HG03469 (cell line): ENCODE results near the gene STUB1.

Source experiments
- ATAC-seq: cut with Tn5 transposase; IDR thresholded peaks from one replicate; pipeline ENCODE4 v1.9.1; 2021; ENCODE audit warnings: mild to moderate bottlenecking, moderate library complexity, moderate number of reproducible peaks; ENCODE audit not compliant: unreplicated experiment

Gene STUB1

DNA sequence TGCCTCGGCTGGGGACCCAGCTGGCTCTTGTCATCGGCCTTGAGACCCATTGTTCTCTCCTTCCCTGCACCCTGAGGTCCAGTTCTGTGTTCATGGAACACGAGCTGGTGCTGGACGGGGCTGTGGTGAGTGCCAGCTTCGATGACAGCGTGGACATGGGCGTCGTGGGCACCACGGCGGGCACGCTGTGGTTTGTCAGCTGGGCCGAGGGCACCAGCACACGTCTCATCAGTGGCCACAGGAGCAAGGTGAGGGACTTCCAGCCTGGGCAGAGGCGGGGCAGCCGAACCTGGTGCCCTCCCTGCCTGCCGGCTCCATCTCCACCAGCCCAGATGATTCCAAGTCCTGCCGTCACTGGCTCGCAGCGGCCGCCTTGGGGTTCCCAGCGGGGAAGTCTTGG lies 17.6 kb upstream of the STUB1 start:
- no peak for ATAC-seq

DNA sequence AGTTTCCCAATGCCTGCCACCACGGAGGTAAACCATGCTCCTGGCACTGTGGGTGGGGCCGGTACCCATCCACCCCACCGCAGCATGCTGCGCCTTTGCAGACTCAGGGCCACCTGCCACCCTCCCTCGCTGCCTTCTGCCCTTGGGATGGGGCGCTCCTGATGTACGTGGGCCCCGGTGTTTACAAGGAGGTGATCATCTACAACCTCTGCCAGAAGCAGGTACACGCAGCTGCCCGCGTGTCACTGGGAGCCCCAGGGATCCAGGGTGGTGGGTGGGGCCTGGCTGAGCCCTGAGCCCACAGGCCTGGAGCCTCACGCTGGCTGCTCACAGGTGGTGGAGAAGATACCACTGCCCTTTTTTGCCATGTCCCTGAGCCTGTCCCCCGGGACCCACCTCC lies 13.6 kb upstream of the STUB1 start:
- ATAC-seq = no peak

DNA sequence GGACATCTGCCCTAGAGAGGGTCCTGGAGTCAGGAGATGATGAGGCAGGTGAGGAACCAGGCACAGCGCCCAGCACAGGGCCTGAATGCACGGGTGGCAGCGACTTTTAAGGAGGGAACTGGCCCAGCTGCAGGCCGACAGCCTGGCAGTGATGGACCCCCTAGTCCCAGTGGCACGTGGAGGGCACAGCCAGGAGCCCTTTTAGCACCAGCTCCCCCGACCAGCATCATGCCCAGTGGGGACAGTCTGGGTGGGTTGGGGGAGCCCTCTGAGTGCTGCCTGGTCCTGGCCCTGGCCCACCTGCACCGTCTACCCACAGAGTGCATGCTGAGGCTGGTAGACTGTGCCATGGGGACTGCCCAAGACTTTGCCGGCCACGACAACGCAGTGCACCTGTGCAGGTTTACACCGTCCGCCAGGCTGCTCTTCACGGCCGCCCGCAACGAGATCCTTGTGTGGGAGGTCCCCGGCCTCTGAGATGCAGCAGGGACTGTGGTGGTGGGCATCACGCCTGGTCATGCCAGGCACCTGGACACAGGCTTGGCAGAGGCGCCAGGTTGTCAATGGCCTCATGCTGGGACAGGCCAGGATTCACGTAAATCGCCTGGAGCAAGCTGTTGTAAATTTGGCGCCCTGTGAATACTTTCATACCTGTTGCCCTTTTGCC lies 13.0 kb upstream of the STUB1 start:
- ATAC-seq = no peak

DNA sequence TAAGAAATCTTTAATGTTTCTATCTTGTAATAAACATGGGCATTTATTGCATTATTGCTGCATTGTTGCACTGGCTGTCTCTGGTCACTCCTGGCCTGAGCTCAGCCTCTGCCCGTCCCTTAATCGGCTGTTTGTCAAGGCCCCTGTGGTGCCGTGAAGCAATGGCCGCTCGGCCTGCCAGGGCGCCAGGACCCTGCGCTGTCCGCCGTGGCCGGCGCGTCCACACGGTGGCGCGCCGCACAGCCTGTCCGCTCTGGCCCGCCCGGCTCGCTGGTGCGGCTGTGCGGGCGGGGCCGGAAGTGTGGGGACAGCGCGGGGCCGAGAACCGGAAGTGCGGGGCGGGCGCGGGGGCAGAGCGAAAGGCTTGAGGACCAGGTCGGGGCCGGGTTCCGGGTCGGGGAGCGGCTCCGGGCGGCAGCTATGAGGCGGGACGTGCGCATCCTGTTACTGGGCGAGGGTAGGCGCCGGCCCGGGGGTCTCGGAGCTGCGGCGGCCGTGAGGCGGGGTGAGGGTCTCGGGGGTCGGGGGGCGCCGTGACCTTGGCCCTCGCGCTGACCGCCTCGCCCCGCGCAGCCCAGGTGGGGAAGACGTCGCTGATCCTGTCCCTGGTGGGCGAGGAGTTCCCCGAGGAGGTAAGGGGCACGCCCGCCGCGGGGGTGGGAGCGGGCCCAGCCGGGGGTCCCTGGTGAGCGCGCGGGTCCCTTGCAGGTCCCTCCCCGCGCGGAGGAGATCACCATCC lies 12.3 kb upstream of the STUB1 start, which contains the start of gene RHOT2:
Gene RHOT2, plus strand, starts transcription at position 353 of the 739 bp plus-strand sequence. Its CDS starts 68 bp downstream, at position 421.
- ATAC-seq = peak; percentile 46

DNA sequence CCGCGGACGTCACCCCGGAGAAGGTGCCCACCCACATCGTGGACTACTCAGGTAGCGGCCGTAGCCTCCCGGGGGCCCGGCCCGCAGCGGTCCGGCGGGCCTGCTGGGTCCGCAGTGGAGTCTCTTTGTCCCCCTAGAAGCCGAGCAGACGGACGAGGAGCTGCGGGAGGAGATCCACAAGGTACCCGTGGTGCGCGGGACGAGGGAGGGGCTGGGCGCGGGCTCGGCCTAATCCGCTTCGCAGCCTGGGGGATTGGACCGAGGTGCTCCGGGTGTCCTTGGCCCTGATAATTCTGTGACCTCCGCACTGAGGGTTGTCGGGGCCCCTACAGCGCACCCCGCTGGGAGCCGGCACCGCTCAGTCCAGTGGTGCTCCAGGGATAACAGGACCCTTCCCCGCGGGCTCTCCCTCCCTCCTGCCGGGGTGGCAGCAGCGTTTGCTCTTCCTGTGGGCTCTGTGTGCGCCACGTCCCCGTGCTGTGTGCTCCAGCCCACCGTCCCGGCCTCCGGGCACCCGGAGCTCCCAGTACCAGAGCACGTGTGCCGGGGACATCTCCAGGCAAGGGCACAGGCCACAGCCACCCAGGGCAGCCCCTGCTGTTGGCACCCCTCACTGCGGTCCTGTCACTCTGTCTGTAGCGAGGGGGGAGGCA lies 11.6 kb upstream of the STUB1 start:
- ATAC-seq = no peak

DNA sequence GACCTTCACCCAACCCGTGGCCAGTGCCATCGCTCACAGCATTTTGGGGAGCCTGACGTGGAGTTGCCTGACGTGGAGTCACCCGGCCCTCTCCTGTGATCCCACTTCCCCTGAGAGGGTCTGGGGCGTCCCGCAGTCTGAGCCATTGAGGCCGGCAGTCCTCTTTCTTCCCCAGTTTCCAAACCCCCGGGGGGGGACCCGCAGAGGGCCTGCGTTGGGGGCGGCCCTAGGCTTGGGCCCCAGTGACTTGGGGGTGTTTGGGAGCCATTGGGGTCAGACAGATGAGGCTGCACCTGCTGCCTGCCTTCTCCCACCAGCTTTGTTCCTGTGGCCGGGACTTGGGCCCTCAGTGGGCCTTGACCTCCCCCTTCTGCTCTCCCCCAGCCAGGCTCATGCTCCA lies 10.5 kb upstream of the STUB1 start:
- no peak for ATAC-seq

DNA sequence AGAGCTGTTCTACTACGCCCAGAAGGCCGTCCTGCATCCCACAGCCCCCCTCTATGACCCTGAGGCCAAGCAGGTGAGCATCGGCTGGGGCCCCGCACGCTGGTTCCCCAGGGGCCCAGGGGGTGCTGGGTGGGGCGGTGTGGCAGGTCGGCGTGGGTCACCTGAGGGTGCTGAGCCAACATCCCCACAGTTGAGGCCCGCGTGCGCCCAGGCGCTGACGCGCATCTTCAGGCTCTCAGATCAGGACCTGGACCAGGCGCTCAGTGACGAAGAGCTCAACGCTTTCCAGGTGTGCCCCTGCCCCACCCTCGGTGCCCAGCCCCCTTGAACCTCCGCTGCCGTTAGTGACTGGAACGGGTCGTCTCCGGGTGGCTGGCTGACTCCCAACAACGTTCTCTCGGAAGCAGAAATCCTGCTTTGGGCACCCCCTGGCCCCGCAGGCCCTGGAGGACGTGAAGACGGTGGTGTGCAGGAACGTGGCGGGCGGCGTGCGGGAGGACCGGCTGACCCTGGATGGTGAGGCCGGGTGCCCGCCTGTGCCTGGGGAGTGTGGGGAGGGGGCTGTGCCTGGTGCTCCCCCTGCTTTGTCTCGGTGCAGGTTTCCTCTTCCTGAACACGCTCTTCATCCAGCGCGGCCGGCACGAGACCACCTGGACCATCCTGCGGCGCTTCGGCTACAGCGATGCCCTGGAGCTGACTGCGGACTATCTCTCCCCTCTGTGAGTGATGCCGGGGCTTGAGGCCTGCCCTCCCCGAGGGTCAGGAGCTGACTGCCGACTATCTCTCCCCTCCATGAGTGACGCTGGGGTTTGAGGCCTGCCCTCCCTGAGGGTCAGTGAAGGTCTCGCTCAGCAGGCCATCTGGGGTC lies 9.5 kb upstream of the STUB1 start:
- no peak for ATAC-seq

DNA sequence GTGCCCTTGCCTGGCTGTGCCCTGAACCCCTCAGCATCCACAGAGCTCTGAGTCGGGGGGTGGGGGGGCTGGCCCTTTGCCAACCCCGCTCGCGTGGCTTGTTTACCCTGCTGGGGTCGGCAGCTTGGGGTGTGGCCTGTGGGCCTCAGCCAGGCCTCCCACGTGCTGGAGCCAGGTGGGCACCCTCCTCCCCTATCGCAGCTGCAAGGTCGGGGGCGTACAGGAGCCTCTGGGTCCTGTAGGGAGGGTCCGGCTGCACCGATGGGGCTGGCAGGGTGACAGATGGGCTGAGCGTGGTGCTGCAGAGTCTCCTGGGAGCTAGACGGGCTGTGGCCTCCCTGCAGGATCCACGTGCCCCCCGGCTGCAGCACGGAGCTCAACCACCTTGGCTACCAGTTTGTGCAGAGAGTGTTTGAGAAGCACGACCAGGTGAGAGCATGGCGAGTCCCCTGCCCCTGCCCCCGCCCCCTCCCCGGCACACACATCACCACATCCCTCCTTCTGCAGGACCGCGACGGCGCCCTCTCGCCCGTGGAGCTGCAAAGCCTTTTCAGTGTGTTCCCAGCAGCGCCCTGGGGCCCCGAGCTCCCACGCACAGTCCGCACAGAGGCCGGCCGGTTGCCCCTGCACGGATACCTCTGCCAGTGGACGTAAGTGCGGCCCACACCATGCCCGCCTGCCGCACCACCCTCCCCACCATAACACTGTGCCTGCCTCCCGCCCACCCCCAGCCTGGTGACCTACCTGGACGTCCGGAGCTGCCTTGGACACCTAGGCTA lies 8.7 kb upstream of the STUB1 start:
- no peak for ATAC-seq

DNA sequence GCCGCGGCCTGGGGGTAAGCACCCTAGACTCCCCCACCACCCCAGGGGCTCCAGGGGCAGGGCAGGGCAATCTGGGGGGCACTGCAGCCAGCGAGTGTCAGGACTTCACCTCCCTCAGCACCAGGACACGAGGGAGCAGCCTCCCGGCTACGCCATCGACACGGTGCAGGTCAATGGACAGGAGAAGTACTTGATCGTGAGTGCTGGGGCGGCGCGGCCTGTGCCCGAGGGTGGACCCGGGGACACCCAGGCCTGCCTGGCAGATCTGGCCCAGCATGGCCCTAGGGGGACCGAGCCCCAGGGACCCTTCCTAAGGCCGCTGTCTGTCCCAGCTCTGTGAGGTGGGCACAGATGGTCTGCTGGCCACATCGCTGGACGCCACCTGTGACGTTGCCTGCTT lies 7.8 kb upstream of the STUB1 start:
- no peak for ATAC-seq

DNA sequence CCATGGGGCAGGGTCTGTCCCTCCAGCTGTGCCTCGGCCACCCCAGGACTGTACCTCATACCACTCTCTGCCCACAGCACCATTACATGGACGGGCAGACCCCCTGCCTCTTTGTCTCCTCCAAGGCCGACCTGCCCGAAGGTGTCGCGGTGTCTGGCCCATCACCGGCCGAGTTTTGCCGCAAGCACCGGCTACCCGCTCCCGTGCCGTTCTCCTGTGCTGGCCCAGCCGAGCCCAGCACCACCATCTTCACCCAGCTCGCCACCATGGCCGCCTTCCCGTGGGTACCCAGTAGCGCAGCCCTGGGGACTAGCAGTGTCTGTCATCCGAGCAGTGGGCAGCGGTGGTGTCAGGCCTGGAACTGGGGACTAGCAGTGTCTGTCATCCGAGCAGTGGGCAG lies 7.4 kb upstream of the STUB1 start:
- no peak for ATAC-seq

DNA sequence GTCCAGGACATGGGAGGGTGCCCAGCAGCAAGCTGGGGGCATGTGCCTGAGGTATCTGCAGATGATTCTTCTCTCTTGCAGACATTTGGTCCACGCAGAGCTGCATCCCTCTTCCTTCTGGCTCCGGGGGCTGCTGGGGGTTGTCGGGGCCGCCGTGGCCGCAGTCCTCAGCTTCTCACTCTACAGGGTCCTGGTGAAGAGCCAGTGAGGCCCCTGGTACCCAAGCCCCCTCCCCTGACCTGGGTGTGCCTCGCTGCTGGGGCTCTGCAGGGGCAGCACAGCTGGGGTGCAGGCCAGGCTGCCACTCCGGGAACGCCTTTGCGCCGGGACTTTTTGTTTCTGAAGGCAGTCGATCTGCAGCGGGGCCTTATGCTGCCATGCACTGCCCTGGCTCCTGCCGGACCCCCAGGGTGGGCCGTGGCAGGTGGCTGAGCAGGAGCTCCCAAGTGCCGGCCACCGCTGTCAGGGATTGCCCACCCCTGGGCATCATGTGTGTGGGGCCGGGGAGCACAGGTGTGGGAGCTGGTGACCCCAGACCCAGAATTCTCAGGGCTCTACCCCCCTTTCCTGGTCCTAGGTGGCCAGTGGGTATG lies 6.7 kb upstream of the STUB1 start:
- ATAC-seq = no peak

DNA sequence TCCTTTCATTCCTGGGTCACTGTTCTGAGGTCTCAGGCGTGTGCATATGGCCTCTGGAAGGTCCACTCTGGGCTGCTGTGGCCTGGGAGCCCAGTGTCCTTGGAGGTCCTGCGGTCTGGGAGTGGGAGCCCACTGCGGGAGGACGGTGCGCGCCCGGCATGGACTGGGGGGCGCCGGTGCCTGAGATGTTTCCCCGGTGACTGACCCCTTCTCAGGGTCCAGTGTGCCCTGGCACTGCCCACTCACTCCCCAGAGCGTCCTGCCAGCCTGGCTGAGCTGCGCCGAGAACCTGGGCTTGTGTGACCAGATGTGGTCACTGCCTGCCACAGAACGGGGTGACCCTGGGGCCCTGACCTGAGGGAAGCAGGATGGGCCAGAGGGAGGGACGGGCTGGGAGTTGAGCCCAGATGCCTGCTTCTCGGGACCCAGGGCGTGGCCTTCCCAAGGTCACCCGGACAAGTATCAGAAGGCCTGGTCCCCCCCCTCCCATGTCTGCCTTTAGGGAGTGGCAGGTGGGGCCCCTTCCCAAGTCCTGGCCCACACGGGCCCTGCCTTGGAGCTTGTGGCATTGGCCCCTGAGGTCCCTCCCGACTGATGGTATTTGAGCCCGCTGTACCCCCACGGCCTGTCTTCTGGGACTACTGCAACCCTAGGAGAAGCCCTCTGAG lies 5.9 kb upstream of the STUB1 start:
- ATAC-seq = no peak

DNA sequence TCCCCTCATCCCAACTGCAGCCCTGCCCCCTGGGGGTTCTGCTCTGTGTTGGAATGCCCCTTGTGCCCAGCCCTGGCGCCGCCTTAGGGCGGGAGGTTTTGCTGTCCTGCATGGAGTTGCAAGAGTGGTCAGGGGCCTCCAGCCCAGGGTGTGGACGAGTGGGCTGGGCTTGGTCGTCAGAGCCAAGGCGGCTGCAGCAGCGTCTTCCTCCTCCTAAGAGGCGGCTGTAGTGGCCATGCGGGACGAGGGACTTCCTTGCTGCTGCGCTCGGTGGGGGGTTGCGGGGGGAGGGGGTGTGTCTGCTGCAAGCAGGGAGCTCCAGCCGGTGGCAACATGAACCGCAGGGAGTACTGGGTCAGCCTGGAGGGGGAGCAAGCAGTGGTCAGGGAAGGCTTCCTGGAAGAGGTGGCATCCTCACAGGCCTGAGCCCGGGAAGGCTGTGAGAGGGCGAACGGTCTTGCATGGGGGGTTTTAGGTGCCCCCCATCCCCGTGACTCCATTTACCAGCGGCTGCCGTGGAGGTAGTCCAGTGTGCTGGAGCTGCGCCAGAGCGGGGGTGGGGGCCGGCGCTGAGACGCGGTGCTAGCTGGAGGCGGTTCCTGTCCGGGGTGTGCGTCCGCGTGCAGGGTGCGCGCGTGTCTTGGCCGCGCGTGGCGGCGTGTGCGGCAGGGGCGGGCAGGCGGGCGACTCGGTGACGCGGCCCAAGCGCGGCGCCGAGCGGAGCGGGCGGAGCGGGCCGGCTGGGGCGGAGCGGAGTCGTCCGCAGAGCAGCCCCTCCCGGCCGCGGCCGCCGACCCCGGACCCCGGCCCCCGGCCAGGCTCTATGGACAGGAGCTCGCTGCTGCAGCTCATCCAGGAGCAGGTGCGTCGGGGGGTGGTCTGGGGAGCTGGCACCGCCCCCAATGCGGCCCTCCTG lies 5.0 kb upstream of the STUB1 start, which contains the start of gene RHBDL1:
Gene RHBDL1, plus strand, starts transcription at position 704 of the 916 bp plus-strand sequence. Its CDS starts 120 bp downstream, at position 824.
- no peak for ATAC-seq

DNA sequence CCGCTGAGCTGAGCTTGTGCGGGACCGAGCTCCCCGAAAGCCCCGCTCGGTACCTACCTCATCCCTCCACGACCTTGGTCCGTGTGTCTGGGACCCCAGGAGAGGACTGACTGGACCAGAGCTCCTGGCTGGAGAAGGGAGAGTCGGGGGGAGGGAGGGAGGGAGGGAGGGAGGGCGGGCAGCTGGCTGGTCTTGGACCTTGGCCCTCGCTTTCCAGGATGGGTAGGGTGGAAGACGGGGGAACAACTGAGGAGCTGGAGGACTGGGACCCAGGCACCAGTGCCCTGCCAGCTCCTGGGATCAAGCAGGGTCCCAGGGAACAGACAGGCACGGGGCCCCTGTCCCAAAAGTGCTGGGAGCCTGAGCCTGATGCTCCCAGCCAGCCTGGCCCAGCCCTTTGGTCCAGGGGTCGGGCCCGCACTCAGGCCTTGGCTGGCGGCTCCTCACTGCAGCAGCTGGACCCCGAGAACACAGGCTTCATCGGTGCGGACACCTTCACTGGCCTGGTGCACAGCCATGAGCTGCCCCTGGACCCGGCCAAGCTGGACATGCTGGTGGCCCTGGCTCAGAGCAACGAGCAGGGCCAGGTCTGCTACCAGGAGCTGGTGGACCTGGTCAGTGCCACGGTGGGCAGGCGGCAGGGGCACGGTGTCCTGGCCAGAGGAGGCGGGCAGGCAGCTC lies 4.2 kb upstream of the STUB1 start:
- no peak for ATAC-seq

DNA sequence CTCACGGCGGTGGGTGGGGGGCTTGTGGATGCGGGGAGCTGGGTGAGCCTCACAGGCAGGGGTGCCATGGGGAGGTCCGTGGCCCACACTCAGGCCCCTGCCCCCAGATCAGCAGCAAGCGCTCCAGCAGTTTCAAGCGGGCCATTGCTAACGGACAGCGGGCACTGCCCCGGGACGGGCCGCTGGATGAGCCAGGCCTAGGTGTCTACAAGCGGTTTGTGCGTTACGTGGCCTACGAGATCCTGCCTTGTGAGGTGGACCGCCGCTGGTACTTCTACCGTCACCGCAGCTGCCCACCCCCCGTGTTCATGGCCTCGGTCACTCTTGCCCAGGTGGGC lies 3.7 kb upstream of the STUB1 start:
- ATAC-seq = no peak

DNA sequence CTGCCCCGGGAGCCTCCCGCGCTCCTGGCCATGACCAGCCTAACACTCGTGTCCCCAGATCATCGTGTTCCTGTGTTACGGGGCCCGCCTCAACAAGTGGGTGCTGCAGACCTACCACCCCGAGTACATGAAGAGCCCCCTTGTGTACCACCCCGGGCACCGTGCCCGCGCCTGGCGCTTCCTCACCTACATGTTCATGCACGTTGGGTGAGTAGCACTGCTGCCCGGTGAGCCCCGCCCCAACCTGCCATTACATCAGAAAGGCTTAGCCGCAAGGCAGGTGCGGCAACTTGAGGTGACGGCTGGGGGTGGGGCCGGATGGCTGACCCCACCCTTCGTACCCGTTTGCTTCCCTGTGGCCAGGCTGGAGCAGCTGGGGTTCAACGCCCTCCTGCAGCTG lies 3.3 kb upstream of the STUB1 start:
- no peak for ATAC-seq

DNA sequence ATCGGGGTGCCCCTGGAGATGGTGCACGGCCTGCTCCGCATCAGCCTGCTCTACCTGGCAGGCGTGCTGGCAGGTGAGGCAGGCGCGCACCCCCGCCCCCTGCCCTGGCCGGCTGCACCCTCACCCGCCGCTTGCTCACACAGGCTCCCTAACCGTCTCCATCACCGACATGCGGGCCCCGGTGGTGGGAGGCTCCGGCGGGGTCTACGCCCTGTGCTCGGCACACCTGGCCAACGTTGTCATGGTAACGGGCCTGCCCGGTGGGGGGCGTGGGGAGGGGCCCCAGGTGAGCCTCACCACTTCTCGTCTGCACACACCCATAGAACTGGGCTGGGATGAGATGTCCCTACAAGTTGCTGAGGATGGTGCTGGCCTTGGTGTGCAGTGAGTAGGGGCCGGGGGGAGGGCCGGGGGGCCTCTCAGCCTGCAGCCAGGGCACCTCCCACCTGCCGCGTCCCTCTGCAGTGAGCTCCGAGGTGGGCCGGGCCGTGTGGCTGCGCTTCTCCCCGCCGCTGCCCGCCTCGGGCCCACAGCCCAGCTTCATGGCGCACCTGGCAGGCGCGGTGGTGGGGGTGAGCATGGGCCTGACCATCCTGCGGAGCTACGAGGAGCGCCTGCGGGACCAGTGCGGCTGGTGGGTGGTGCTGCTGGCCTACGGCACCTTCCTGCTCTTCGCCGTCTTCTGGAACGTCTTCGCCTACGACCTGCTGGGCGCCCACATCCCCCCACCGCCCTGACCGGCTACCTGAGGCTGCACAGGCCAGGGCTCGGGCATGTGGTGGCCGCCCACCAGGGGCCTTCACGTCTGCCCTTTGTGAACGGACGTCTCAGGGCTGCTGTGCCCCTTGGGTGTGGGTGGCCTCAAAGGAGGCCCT lies 2.7 kb upstream of the STUB1 start:
- ATAC-seq = no peak
